SKM-1 treated with dmso at 0.1 percent for 144 hours (cell line): ENCODE results near the gene EIF4G3.
"Not testable (repeated sequence)": the region's sequence is repeated elsewhere in the genome, so short reads cannot be mapped to it uniquely, and the experiment has no call there.

Experiments
- DNase-seq: peaks from one replicate; lab custom pipeline; 2025; ENCODE audit not compliant: unreplicated experiment; lab: John Stamatoyannopoulos, UW

EIF4G3 gene

DNA sequence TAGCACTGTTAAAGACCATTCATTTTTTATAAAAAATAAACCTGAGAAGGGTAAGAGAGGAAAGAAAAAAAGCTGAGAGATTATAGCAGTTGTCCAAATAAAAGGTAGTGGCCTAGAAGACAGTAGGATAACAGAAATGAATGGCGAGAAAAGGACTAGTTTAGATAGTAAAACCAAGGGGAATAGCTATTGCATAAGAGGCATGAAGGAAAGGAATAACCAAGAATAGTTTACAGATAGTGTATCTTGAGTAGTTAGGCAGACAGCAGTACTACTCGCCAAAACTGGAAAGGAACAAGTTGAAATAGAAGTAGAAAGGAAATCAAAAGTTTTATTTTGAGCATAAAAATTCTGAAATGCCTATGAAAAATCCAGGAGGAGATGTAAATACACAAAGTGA, 70.5 kb downstream of the EIF4G3 start:
- no peak for DNase-seq

DNA sequence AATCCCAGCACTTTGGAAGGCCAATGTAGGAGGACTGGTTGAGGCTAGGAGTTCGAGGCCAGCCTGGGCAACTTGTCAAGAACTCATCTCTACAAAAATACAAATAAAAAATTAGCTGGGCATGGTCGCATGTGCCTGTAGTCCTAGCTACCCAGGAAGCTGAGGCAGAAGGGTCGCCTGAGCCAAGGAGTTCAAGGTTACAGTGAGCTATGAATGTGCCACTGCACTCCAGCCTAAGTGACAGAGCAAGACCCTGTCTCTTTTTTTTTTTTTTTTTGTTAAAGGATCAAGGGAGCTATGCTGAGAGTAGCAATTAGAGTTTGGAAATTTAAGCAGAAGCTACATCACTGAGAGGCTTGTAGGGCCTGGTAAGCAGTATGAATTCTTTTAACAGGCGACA, 70.9 kb downstream of the EIF4G3 start:
- no peak for DNase-seq

DNA sequence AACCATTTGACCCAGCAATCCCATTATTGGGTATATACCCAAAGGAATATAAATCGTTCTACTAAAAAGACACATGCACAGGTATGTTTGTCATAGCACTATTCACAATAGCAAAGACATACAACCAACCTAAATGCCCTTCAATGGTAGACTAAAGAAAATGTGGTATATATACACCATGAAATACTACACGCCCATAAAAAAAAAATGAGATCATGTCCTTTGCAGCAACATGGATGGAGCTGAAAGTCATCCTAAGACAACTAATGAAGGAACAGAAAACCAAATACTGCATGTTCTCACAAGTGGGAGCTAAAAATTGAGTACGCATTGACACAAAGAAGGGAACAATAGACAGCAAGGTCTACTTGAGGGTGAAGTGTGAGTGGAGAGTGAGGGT, 72.0 kb downstream of the EIF4G3 start:
- DNase-seq = no peak

DNA sequence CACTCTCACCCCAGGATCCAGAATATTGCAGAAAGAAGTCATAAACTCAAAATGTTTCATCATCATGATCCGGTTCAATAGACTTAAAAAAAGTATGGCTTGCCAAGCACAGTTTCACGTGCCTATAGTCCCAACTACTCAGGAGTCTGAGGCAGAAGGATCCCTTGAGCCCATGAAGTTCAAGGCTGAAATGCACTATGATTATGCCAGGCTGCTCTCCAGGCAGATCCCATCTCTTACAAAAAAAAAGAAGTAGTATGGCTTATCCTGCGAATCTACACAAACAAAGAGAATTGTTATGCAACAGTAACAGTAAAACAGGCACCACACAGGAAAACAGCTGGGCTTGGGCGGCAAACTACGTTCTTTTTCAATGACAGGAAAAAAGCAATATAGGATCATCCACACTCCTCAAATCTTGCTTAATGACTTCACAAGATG, 76.2 kb downstream of the EIF4G3 start:
- peak; percentile 41 for DNase-seq

DNA sequence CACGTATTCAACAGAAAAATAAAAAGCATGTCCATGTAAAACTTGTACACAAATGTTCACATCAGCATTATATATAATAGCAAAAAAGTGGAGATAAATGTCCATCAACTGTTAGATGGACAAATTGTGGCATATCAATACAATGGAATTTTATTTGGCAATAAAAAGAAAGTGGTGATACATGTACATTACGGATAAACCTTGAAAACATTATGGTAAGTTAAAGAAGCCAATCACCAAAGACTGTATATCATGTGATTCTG, 76.9 kb downstream of the EIF4G3 start:
- DNase-seq = no peak

DNA sequence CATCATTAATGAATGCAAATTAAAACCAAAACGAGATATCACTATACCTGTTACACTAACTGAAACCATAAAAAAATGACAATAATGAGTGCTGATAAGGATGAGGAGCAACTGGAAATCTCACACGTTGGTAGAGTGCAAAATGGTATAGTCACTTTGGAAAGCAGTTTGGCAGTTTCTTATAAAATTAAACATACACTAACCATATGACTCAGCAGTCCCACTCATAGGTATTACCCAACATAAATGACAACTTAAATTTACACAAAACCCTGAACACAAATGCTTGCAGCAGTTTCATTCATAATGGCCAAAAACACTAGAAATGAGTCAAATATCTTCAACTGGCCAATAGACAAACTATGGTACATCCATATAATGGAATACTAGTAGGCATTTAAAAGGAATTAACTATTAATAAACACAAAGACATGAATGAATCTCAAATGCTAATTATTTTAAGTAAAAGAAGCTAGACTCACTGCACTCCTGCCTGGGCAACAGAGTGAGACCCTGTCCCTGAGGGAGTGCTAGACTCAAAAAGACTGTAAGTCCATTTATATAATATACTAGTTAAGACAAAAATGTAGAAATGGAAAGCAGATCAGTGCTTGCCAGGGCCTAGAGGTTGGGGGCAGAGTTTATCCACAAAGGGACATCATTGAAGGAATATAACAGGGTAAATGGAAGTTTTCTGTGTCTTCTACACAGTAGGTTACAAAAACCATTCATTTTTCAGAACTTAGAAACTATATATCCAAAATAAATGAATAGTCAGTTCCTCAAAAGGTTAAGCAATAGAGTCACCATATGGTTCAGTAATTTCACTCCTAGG, 77.4 kb downstream of the EIF4G3 start:
- DNase-seq = no peak

DNA sequence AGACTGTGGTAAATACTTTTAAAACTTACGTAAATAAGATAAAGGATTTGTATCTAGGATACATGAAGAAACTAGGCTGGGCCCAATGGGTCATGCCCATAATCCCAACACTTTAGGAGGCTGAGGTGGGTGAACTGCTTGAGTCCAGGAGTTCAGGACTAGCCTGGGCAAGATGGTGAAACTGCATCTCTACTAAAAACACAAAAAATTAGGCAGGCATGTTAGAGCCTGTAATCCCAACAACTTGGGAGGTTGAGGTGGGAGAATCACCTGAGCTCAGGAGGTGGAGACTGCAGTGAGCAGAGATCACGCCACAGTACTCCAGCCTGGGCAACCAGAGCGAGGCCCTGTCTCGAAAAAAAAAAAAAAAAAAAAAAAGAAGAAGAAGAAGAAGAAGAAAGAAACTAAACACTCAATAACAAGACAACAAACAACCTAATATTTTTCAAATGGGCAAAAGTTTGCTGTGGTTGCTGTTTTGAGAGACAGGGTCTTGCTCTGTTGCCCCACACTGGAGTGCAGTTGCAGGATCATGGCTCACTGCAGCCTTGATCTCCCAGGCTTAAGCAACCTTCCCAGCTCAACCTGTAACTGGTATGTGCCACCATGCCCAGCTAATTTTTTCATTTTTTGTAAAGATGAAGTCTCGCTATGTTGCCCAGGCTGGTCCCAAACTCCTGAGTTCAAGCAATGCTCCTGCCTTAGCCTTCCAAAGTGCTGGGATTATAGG, 78.3 kb downstream of the EIF4G3 start:
- no peak for DNase-seq

DNA sequence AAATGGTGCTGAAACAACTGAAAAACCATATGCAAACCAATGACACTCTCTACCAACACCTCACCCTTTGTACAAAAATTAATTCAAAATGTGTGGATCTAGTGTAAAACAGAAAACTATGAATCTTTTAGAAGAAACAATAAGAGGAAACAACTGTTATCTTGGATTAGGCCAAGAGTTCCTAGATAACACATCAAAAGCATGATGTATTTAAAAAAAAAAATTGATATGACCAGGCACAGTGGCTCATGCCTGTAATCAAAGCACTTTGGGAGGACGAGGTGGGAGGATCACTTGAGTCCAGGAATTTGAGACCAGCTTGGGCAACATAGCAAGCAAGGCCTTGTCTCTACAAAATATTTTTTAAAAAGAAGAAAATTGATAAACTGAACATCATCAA, 79.0 kb downstream of the EIF4G3 start:
- no peak for DNase-seq

DNA sequence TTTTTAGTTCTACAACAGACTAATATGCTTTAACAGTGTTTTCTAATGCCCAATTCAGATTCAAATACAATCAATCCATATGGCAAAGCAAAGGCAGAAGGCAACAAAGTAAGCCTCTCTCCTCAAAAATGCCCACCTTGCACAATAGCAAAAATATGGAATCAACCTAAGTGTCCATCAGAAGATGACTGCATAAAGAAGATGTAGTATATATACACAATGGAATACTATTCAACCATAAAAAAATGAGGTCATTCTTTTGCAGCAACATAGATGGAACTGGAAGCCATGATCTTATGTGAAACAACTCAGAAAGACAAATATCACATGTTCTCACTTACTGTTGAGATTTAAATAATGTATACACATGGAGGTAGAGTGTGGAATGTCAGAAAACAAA, 80.7 kb downstream of the EIF4G3 start:
- no peak for DNase-seq

DNA sequence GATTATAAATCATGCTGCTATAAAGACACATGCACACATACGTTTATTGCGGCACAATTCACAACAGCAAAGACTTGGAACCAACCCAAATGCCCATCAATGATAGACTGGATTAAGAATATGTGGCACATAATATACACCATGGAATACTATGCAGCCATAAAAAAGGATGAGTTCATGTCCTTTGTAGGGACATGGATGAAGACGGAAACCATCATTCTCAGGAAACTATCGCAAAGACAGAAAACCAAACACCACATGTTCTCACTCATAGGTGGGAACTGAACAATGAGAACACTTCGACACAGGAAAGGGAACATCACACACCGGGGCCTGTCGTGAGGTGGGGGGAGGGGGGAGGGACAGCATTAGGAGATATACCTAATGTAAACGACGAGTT, 82.4 kb downstream of the EIF4G3 start:
- DNase-seq = not testable (repeated sequence)

DNA sequence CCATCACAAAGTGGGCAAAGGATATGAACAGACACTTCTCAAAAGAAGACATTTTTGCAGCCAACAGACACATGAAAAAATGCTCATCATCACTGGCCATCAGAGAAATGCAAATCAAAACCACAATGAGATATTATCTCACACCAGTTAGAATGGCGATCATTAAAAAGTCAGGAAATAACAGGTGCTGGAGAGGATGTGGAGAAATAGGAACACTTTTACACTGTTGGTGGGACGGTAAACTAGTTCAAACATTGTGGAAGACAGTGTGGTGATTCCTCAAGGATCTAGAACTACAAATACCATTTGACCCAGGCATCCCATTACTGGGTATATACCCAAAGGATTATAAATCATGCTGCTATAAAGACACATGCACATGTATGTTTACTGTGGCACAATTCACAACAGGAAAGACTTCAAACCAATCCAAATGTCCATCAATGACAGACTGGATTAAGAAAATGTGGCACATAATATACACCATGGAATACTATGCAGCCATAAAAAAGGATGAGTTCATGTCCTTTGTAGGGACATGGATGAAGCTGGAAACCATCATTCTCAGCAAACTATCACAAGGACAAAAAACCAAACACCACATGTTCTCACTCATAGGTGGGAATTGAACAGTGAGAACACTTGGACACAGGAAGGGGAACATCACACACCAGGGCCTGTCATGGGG, 83.3 kb downstream of the EIF4G3 start:
- not testable (repeated sequence) for DNase-seq

DNA sequence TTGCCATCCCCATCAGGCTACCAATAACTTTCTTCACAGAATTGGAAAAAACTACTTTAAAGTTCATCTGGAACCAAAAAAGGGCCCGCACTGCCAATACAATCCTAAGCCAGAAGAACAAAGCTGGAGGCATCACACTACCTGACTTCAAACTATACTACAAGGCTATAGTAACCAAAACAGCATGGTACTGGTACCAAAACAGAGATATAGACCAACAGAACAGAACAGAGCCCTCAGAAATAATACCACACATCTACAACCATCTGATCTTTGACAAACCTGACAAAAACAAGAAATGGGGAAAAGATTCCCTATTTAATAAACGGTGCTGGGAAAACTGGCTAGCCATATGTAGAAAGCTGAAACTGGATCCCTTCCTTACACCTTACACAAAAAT, 84.2 kb downstream of the EIF4G3 start:
- DNase-seq = not testable (repeated sequence)

DNA sequence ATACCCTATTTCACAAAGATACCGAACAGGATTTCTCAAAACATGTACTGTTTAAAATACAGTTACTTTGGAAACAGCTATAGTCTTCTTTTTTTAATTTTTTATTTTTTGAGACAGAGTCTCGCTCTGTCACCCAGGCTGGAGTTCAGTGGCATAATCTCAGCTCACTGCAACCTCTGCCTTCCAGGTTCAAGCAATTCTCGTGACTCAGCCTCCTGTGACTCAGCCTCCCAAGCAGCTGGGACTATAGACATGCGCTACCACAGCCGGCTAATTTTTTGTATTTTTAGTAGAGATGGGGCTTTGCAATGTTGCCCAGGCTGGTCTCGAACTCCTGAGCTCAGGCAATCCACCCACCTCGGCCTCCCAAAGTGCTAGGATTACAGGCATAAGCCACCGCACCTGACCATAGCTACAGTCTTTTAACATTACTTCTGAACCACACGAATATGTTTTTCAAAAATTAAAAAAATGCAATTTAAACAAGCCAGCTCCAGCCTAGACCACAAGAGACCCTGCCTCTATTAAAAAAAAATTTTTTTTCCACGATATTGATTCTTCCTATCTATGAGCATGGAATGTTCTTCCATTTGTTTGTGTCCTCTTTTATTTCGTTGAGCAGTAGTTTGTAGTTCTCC, 85.5 kb downstream of the EIF4G3 start:
- DNase-seq = not testable (repeated sequence)

DNA sequence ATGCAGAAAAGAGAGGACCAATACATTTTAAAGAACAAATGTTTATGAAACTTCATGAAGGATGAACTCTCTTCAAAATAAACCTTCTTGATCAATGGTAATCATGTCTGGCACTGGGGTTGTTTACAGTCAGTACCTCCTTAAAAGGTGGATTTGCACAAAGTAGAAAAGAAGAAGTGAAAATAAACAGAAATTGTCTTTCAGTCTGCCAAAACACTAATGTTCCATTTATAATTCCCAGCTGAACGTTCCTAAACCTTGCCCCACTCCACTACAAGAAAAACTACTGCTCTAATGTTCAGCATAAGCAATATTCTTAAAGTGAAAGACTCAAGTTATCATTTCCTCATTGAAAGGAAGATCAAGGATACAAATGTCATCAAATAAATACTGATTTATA, 86.2 kb downstream of the EIF4G3 start:
- no peak for DNase-seq

DNA sequence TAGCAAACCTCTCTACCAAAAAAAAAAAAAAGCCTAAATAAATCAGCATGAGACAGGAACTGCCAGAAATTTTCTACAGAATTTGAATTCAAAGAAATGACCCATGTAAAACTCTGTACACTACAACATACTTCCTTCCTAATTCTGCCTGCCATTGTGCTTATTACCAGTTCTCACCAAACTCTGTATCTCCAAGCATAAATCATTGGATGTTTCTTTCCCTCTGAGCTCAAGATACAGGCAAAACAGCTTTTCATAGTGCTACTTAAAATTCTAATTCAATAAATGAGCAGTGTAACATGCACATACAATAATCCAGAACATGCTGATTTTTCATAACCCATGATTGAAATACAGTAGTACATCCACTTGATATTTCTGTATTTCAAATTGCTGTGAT, 87.0 kb downstream of the EIF4G3 start:
- DNase-seq = no peak

DNA sequence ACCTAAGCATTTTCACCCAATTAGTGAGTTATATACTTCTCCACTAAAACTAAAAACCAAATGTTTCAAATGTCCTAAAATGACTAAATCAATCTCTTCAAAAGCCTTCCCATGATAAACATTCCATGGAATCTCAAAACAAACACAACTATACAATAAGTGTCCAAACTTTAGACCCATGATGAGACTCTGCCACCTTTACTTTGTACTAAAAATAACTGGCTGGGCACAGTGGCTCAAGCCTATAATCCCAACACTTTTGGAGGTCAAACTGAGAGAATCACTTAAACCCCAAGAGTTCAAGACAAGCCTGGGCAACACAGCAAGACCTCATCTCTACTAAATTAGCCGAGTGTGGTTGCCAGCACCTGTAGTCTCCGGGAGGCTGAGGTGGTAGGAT, 87.4 kb downstream of the EIF4G3 start:
- DNase-seq = no peak

DNA sequence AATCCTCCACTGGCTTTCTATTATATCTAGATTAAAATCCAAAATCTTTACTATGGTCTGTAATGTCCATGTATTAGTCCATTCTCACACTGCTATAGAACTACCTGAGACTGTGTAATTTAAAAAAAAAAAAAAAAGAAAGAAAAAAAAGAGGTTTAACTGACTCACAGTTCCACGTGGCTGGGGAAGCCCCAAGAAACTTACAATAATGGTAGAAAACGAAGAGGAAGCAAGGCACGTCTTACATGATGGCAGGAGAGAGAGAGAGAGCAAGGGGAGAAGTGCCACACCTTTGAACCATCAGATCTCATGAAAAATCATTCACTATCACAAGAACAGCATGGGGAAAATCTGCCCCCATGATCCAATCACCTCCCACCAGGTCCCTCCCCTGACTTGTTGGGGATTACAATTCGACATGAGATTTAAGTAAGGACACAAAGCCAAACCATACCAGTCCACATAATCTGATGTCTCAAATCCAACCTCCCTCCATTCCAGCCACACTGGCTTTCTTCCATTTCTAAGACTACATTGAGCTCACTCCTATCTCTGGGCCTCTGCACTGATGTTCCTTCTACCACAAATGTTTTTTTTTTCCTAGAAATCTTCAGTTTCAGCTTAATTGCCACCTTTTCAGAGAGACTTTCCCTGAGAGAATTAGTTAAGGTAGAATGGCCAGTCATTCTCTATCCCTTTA, 92.4 kb downstream of the EIF4G3 start:
- DNase-seq = no peak

DNA sequence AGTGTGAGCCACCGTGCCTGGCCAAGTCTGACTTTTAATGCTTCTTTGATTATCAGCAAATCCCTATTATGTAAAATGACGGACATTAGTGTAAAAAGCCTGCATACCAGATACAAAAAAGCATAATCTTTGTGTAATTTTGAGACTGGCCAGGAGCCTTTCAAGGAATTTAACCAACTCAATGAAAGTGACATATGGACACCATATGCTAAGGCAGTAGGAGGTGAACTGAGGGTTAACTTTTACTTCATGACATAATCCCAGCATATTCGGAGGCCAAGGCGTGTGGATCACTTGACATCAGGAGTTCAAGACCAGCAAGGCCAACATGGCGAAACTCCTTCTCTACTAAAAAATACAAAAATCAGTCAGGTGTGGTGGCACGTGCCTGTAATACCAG, 94.6 kb downstream of the EIF4G3 start:
- no peak for DNase-seq

DNA sequence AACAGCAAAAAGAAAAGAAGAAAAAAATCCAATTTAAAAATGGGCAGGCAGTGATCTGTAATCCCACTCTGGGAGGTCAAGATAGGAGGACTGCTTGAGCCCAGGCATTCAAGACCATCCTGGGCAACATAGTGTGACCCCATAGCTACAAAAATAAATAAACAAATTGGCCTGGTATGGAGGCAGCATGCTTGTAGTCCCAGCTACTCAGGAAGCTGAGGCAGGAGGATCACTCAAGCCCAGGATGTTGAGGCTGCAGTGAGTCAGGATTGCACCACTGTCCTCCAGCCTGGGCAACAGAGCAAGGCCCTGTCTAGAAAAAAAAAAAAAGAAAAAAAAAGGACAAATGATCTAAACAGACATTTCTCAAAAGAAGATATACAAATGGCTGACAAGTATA, 99.6 kb downstream of the EIF4G3 start:
- DNase-seq = no peak

DNA sequence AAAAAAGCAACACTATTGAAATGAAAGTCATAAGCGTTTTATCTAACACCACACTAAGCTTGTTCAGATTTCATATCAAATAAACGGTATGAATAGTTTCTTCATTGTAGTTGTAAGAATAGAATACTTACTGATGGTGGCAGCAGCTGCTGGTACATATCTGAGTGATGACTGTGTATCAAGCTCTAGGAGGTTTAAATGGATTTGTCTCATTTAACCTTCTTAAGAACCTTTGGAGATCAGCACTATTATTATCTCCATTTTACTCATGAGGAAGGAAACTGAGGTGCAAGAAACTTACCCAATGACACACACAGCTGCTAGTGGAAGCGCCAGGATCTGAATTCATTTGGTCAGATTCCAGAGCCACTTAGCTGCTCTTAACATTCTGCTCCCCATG, 104.0 kb downstream of the EIF4G3 start:
- DNase-seq = no peak

DNA sequence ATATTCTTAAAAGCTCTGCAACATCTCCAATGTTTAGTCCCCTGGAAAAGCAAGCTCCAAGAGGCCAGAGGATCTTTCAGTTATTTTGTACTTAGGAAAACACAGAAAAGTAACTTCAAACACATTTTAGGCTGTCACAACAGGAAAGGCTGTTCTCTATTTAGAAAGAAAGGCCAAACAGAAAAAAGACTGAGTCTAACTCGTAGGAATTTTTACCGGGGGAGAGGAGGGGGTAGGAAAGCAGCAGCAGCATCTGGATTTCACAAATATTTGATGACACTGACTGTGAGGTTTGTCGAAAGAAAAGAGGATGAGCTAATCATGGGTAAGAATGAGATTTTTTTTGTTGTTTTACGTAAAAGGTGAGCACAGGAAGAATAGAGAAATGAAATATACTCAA, 107.1 kb downstream of the EIF4G3 start:
- DNase-seq = no peak
